ENCODE results near the gene SH2B2. TPM values are rescaled to one million over a fixed set of nuclear protein-coding genes. Genes with fewer than 3 reads are reported as not detected.
A peak's percentile ranks its signal among the peaks of the same experiment; 100 is the strongest.

SH2B2 gene
- total and polyA plus RNA-seq, 4 donors, result 0.50 to 15.6 (median 3.9) TPM

- no peaks in the 10 kb centered on the region for H3K36me3 ChIP-seq (ENCODE audit: control insufficient read depth in 1 of 2, insufficient read depth in 2 of 2, low read length in 1 of 2)
- no peaks in the 10 kb centered on the region for H3K27me3 ChIP-seq (ENCODE audit: control insufficient read depth in 1 of 2, insufficient read depth in 2 of 2, low read length in 1 of 2)
- no peaks in the 10 kb centered on the region for H3K4me1 ChIP-seq (ENCODE audit: control insufficient read depth in 1 of 2, insufficient read depth in 2 of 2, low read length in 2 of 2)
- H3K27ac ChIP-seq (ENCODE audit: low read depth in 1 of 2, low read length in 2 of 2), result no peak overlapping the region
- no peak for DNase-seq
- WGBS, 2 donors, result 91 to 93% methylated on average over 14 of the region's 14 CpGs
- H3K4me3 ChIP-seq (ENCODE audit: low read length in 2 of 2), result no peak overlapping the region
- H3K9me3 ChIP-seq (ENCODE audit: control insufficient read depth, low read length), result no peaks in the 10 kb centered on the region
- intact Hi-C loops (cut with DNase I), result no loop called here
- ATAC-seq (ENCODE audit: low FRiP score), result no peak
Measured at GRCh38 chr7:102281785-102282184, 4.9 kb upstream of the SH2B2 start.

GRCh38 chr7:102282465-102283362 is 4.0 kb upstream of the SH2B2 start:
- no peaks in the 10 kb centered on the region for H3K36me3 ChIP-seq (ENCODE audit: control insufficient read depth in 1 of 2, insufficient read depth in 2 of 2, low read length in 1 of 2)
- H3K27ac ChIP-seq (ENCODE audit: low read depth in 1 of 2, low read length in 2 of 2), result no peak overlapping the region
- ATAC-seq (ENCODE audit: low FRiP score), result no peak
- H3K4me1 ChIP-seq (ENCODE audit: control insufficient read depth in 1 of 2, insufficient read depth in 2 of 2, low read length in 2 of 2), result no peaks in the 10 kb centered on the region
- WGBS, 2 donors, result 89 to 91% methylated on average over 28 to 32 of the region's 32 CpGs
- DNase-seq, result no peak
- no peak overlapping the region for H3K4me3 ChIP-seq (ENCODE audit: low read length in 2 of 2)
- H3K9me3 ChIP-seq (ENCODE audit: control insufficient read depth, low read length), result no peaks in the 10 kb centered on the region
- intact Hi-C loops (cut with DNase I), result no loop called here
- H3K27me3 ChIP-seq (ENCODE audit: control insufficient read depth in 1 of 2, insufficient read depth in 2 of 2, low read length in 1 of 2), result no peaks in the 10 kb centered on the region

DNA sequence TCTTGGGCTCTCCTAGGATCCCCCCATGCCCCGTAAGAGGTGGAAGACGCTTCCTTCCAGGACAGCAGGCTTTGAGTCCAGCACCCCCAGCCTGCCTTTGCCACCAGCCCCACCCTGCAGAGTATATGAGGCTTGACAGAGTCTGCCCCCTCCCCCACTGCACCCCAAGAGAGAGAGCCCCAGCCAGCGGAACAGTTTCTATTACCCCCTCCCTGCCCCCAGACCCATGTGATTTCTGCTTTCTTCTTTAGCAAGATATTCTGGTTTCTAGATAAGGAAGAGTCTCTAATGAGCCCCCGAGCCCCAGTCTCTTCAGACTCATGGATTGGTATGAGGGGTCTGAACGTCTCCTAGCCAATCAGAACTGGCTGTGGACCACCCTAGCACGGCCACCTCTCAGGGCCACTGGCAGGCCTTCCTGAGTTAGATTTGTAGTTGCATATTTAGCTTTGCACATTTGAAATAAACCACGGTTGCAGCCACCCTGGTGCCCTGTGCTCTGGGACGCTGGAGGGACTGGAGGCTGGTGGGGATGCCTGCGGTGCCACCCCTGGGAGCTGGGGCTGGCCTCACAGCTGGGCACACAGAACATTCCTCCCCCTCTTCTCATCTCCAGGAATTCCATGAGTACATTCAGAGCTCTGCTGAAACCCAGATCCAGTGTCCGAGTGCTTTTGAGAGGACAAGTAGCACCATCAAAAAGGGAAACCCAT is 3.0 kb upstream of the SH2B2 start:
- Histone ChIP-seq H3K36me3 (ENCODE audit: control insufficient read depth in 1 of 2, insufficient read depth in 2 of 2, low read length in 1 of 2) (no peaks in the 10 kb centered on the region), H3K4me3 (ENCODE audit: low read length in 2 of 2) (no peak overlapping the region), H3K27me3 (ENCODE audit: control insufficient read depth in 1 of 2, insufficient read depth in 2 of 2, low read length in 1 of 2) (no peaks in the 10 kb centered on the region), H3K4me1 (ENCODE audit: control insufficient read depth in 1 of 2, insufficient read depth in 2 of 2, low read length in 2 of 2) (no peaks in the 10 kb centered on the region), H3K9me3 (ENCODE audit: control insufficient read depth, low read length) (no peaks in the 10 kb centered on the region), H3K27ac (ENCODE audit: low read depth in 1 of 2, low read length in 2 of 2) (no peak overlapping the region)
- ATAC-seq (ENCODE audit: low FRiP score) (no peak), DNase-seq (no peak)
- intact Hi-C loops (cut with DNase I), result no loop called here
- 81 to 82% methylated on average over 10 of the region's 10 CpGs for WGBS, 2 donors

- H3K27me3 ChIP-seq (ENCODE audit: control insufficient read depth in 1 of 2, insufficient read depth in 2 of 2, low read length in 1 of 2), result no peaks in the 10 kb centered on the region
- no peak overlapping the region for H3K4me3 ChIP-seq (ENCODE audit: low read length in 2 of 2)
- 83 to 88% methylated on average over 12 of the region's 12 CpGs for WGBS, 2 donors
- no peaks in the 10 kb centered on the region for H3K36me3 ChIP-seq (ENCODE audit: control insufficient read depth in 1 of 2, insufficient read depth in 2 of 2, low read length in 1 of 2)
- ATAC-seq (ENCODE audit: low FRiP score) (no peak), DNase-seq (no peak)
- no peaks in the 10 kb centered on the region for H3K9me3 ChIP-seq (ENCODE audit: control insufficient read depth, low read length)
- no peak overlapping the region for H3K27ac ChIP-seq (ENCODE audit: low read depth in 1 of 2, low read length in 2 of 2)
- intact Hi-C loops (cut with DNase I), result no loop called here
- no peaks in the 10 kb centered on the region for H3K4me1 ChIP-seq (ENCODE audit: control insufficient read depth in 1 of 2, insufficient read depth in 2 of 2, low read length in 2 of 2)
Measured at GRCh38 chr7:102284399-102284798, 2.3 kb upstream of the SH2B2 start.

DNA sequence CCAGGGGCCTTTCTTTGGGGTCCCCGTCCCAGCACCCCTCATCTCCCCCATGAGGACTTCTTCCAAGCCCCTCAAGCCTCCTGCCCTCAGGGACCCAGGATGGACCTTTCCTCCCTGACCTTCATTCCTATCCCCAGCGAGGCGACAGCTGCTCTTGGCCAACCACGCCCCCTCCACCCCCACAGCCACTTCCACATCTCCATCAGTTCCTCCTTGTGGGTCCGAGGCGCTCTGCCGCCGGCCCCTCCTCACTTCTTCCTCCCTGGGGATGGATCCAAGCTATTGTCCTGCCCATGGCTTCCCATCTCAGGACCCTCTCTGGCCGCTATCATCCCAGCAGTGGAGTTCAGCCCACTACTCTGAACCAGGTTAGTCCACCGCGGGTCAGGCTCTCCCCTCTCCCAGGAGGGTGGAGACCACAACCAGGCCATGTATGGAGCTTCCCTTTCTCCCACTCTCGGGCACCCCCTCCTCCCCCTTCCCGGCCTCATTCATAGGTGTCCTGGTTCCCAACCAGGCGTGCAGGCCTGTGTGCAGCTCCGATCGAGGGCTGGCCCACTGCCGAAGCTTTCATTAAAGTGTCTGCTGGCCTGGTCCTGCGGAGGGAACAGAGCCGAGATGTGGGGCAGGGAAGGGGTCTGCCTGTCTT is 1.7 kb upstream of the SH2B2 start:
- no peak for ATAC-seq (ENCODE audit: low FRiP score)
- intact Hi-C loops (cut with DNase I), result no loop called here
- no peaks in the 10 kb centered on the region for H3K27me3 ChIP-seq (ENCODE audit: control insufficient read depth in 1 of 2, insufficient read depth in 2 of 2, low read length in 1 of 2)
- H3K36me3 ChIP-seq (ENCODE audit: control insufficient read depth in 1 of 2, insufficient read depth in 2 of 2, low read length in 1 of 2), result no peaks in the 10 kb centered on the region
- DNase-seq, result peak in 1 of 2 donors; percentile 79
- whole genome bisulfite sequencing, 2 donors, result 81 to 85% methylated on average over 18 to 19 of the region's 19 CpGs
- H3K4me1 ChIP-seq (ENCODE audit: control insufficient read depth in 1 of 2, insufficient read depth in 2 of 2, low read length in 2 of 2), result no peaks in the 10 kb centered on the region
- no peak overlapping the region for H3K27ac ChIP-seq (ENCODE audit: low read depth in 1 of 2, low read length in 2 of 2)
- no peaks in the 10 kb centered on the region for H3K9me3 ChIP-seq (ENCODE audit: control insufficient read depth, low read length)
- no peak overlapping the region for H3K4me3 ChIP-seq (ENCODE audit: low read length in 2 of 2)

DNA sequence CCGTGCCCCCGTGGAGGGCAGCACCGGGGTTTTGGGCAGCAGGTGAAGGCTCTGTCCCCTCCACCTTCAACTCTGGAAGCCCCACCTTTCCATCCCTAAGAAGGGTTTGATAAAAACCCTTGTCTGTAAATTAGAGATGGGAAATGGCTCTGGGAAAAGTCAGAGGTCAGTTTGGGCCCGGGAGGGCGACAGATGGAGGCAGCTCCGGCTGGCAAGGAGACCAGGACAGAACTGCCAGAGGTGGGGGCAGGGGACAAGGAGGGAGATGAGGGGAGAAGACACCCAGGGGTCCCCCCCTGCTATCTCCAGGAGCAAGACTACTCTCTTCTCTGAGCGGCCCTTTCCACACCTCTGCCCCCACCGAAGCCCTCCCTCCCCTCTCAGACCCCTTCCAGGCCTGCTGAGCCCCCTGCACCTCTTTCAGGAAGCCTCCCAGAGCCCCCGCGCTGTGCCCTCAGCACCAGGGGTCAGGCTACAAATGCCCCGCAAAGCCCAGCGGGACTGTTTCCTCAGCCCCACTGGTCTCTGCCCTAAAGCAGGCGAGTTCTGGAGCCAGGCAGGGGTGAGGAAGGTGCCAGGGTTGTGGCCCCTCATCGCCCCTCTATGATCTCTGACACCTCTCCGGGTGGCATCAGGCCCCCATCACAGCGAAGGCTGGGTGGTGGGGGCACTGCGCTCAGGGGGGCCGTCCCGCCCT is 980 bp upstream of the SH2B2 start:
- Histone ChIP-seq H3K27ac (ENCODE audit: low read depth in 1 of 2, low read length in 2 of 2) (no peak overlapping the region), H3K36me3 (ENCODE audit: control insufficient read depth in 1 of 2, insufficient read depth in 2 of 2, low read length in 1 of 2) (no peaks in the 10 kb centered on the region), H3K27me3 (ENCODE audit: control insufficient read depth in 1 of 2, insufficient read depth in 2 of 2, low read length in 1 of 2) (no peaks in the 10 kb centered on the region), H3K4me1 (ENCODE audit: control insufficient read depth in 1 of 2, insufficient read depth in 2 of 2, low read length in 2 of 2) (no peaks in the 10 kb centered on the region), H3K9me3 (ENCODE audit: control insufficient read depth, low read length) (no peaks in the 10 kb centered on the region), H3K4me3 (ENCODE audit: low read length in 2 of 2) (no peak overlapping the region)
- intact Hi-C loops (cut with DNase I), result no loop called here
- DNase-seq (no peak), ATAC-seq (ENCODE audit: low FRiP score) (no peak)
- WGBS, 2 donors, result 58 to 66% methylated on average over 15 to 19 of the region's 19 CpGs

DNA sequence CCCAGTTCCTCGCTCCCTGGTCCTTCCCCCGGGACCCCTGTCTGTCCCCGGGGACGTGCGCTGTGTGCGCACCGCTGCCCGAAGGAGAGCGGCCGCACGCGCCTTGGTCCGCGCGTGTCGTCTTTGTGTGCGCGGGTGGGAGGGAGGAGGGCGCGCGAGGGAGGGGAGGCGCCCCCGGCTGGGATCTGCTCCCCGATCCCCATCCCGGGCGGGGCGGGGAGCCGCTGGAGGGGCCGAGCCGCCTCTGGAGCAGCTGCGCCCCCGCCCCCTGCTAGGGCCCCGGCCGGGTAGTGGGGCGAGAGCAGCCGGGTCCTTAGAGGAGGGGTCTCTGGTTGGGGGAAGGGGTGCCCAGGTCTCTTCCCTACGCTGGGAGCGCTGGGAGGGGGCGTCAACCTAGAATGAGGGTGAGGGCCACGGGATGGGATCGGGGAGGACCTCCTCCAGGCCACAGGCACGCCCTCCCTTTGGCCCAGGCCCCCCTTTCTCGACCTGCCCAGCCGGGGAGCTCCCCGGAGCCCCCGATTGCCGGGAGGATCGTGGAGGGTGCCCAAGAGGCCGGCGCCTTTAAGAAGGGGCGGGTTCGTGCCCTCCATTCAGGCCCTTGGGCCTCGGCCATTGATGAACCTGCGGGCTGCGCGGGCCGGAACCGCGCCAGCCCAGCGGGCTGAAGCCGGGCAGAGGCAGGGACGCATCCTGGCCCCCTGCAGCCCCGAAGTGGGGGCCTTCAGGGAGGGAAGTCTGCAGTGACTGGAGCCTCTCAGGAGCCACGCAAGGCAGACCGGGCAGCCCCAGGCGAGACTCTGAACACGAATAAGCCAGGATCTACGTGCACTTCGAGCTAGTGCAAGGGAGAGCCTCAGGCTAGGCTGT is 678 bp downstream of the SH2B2 start:
- Histone ChIP-seq H3K27ac (ENCODE audit: low read depth in 1 of 2, low read length in 2 of 2) (no peak overlapping the region), H3K27me3 (ENCODE audit: control insufficient read depth in 1 of 2, insufficient read depth in 2 of 2, low read length in 1 of 2) (no peaks in the 10 kb centered on the region), H3K4me1 (ENCODE audit: control insufficient read depth in 1 of 2, insufficient read depth in 2 of 2, low read length in 2 of 2) (no peaks in the 10 kb centered on the region), H3K9me3 (ENCODE audit: control insufficient read depth, low read length) (no peaks in the 10 kb centered on the region), H3K4me3 (ENCODE audit: low read length in 2 of 2) (peak overlapping the region; percentile 55 to 69), H3K36me3 (ENCODE audit: control insufficient read depth in 1 of 2, insufficient read depth in 2 of 2, low read length in 1 of 2) (no peaks in the 10 kb centered on the region)
- 0 to 1% methylated on average over 51 to 69 of the region's 69 CpGs for WGBS, 2 donors
- DNase-seq, result no peak
- intact Hi-C loops (cut with DNase I), result no loop called here
- ATAC-seq (ENCODE audit: low FRiP score), result no peak

- no peak for ATAC-seq (ENCODE audit: low FRiP score)
- DNase-seq, result no peak
- Histone ChIP-seq H3K4me3 (ENCODE audit: low read length in 2 of 2) (peak overlapping the region in 1 of 2 donors; percentile 55), H3K27me3 (ENCODE audit: control insufficient read depth in 1 of 2, insufficient read depth in 2 of 2, low read length in 1 of 2) (no peaks in the 10 kb centered on the region), H3K27ac (ENCODE audit: low read depth in 1 of 2, low read length in 2 of 2) (no peak overlapping the region), H3K4me1 (ENCODE audit: control insufficient read depth in 1 of 2, insufficient read depth in 2 of 2, low read length in 2 of 2) (no peaks in the 10 kb centered on the region), H3K36me3 (ENCODE audit: control insufficient read depth in 1 of 2, insufficient read depth in 2 of 2, low read length in 1 of 2) (no peaks in the 10 kb centered on the region), H3K9me3 (ENCODE audit: control insufficient read depth, low read length) (no peaks in the 10 kb centered on the region)
- 8 to 12% methylated on average over 5 of the region's 5 CpGs for WGBS, 2 donors
- intact Hi-C loops (cut with DNase I), result no loop called here
Measured at GRCh38 chr7:102287981-102288278, 1.3 kb downstream of the SH2B2 start.

Measured in aorta (tissue), 5 donors.